Measurements from ENCODE around the gene CNNM1.

The CNNM1 gene

GRCh38 chr10:99345350-99345749 is 16.2 kb downstream of the CNNM1 start:
- no peak for TF ChIP-seq CTCF (IDR thresholded peaks at IDR 0.05)

- no peak for TF ChIP-seq CTCF (IDR thresholded peaks at IDR 0.05)
Observed at GRCh38 chr10:99346247-99346646, 17.1 kb downstream of the CNNM1 start.

GRCh38 chr10:99347672-99348071 is 18.5 kb downstream of the CNNM1 start:
- no peak for TF ChIP-seq CTCF (IDR thresholded peaks at IDR 0.05)

- TF ChIP-seq CTCF (IDR thresholded peaks at IDR 0.05), result no peak
Observed at GRCh38 chr10:99353182-99353581, 24.0 kb downstream of the CNNM1 start.

- no peak for TF ChIP-seq CTCF (IDR thresholded peaks at IDR 0.05)
Observed at GRCh38 chr10:99357691-99358090, 28.5 kb downstream of the CNNM1 start.

GRCh38 chr10:99358101-99358500 is 28.9 kb downstream of the CNNM1 start:
- no peak for TF ChIP-seq CTCF (IDR thresholded peaks at IDR 0.05)

- no peak for TF ChIP-seq CTCF (IDR thresholded peaks at IDR 0.05)
Observed at GRCh38 chr10:99360934-99361333, 31.8 kb downstream of the CNNM1 start.

- TF ChIP-seq CTCF (IDR thresholded peaks at IDR 0.05), result no peak
Observed at GRCh38 chr10:99364125-99364524, 35.0 kb downstream of the CNNM1 start.

All from LNCAP (cell line).